Aorta (tissue), 5 donors: ENCODE results near the gene TBKBP1. TPM values are rescaled to one million over a fixed set of nuclear protein-coding genes. Genes with fewer than 3 reads are reported as not detected.

ENCODE experiments used
- ATAC-seq: fragments of 200-7000 bp; cut with Tn5 transposase; one replicate; pipeline ENCODE4 v1.9.1; 2022; ENCODE audit warnings: moderate library complexity; ENCODE audit not compliant: low FRiP score
- DNase-seq, 2 donors: peaks; one replicate each; pipeline ENCODE4 v3.0.0-alpha.2; 2020
- H3K27ac ChIP-seq, 2 donors: one replicate each; pipeline ENCODE4 v1.5.1; 2013; ENCODE audit warnings: low read length in 2 of 2, mild to moderate bottlenecking in 2 of 2, moderate library complexity in 2 of 2, control low read depth in 1 of 2, inconsistent platforms in 1 of 2, low read depth in 1 of 2
- H3K27me3 ChIP-seq, 2 donors: one replicate each; pipeline ENCODE4 v1.6.1; 2013; ENCODE audit warnings: control low read depth in 1 of 2, low read length in 1 of 2, mild to moderate bottlenecking in 1 of 2, moderate library complexity in 1 of 2; ENCODE audit not compliant: insufficient read depth in 2 of 2, control insufficient read depth in 1 of 2
- H3K36me3 ChIP-seq, 2 donors: one replicate each; pipeline ENCODE4 v1.6.1; 2013; ENCODE audit warnings: control low read depth in 1 of 2, low read length in 1 of 2, mild to moderate bottlenecking in 1 of 2; ENCODE audit not compliant: insufficient read depth in 2 of 2, control insufficient read depth in 1 of 2
- H3K4me1 ChIP-seq, 2 donors: one replicate each; pipeline ENCODE4 v1.6.1; 2013; ENCODE audit warnings: low read length in 2 of 2, control low read depth in 1 of 2, mild to moderate bottlenecking in 1 of 2, moderate library complexity in 1 of 2; ENCODE audit not compliant: insufficient read depth in 2 of 2, control insufficient read depth in 1 of 2
- H3K4me3 ChIP-seq, 2 donors: one replicate each; pipeline ENCODE4 v1.5.1; 2013; ENCODE audit warnings: low read length in 2 of 2, control low read depth in 1 of 2, mild to moderate bottlenecking in 1 of 2
- H3K9me3 ChIP-seq: one replicate; pipeline ENCODE4 v1.6.1; 2013; ENCODE audit warnings: mild to moderate bottlenecking, low read length; ENCODE audit not compliant: control insufficient read depth
- WGBS, 2 donors: extraction: QIAGEN DNeasy Blood & Tissue Kit; methylation state at CpG; one replicate each; pipeline ENCODE4 v1.1.7; 2013; 5-methylcytosine and 5-hydroxymethylcytosine counted together
- intact Hi-C, 2 donors: fragments of 100-400 bp; cut with DNase I; formaldehyde crosslinking; loops; one replicate each; pipeline versions ENCODE4 v1.14.2 to v1.15.0; 2022
- polyA plus RNA-seq, 2 donors: library from polyadenylated mRNA; stranded (reverse); fragments of 200-250 nt; gene quantifications; one replicate each; pipeline ENCODE4 v1.2.3, GENCODE V29; 2013
- total RNA-seq, 2 donors: library from RNA; stranded (reverse); fragmentation: NEBNext Ultra II Directional; extraction: Animal tissue kit (Norgen Biotek cat#: 25700); gene quantifications; one replicate each; pipeline ENCODE4 v1.2.1, GENCODE V29; 2021
- donor health status: healthy with polysubstance abuse.
- donor health status: Bipolar disorder and iron deficiency.
- donor health status: DM: no; HTN: no; CAD: no.
- donor health status: DM: no; HTN: no; CAD: no.
- donor health status: DM: yes; HTN: yes; CAD: no.

TBKBP1 gene
- total and polyA plus RNA-seq, 4 donors = 9.3 to 20.2 (median 14.7) TPM

DNA sequence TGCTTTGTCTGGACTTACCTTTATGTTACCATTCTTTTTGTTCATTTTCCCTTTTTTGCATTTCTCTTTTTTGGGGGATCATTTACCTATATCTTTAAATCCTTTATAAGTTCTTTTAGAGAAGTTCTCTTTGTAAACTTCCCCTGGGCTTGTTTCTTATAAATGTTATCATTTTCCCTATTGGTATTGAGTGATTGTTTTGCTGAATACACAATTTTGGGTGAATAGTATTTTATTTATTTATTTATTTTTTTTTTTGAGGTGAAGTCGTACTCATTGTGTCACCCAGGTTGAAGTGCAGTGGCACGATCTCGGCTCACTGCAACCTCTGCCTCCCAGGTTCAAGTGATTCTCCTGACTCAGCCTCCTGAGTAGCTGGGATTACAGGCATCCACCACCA is 57.5 kb downstream of the TBKBP1 start:
- intact Hi-C loops = no loop called here
- 83% methylated on average over 3 of the region's 3 CpGs for WGBS, 2 donors
- Histone ChIP-seq H3K4me1 (no peaks in the 10 kb centered on the region), H3K27me3 (peaks cover 0 to 3% of the 10 kb centered on the region in 2 donors), H3K4me3 (no peak overlapping the region), H3K9me3 (no peaks in the 10 kb centered on the region), H3K36me3 (no peaks in the 10 kb centered on the region), H3K27ac (no peak overlapping the region)
- DNase-seq (no peak), ATAC-seq (no peak)

DNA sequence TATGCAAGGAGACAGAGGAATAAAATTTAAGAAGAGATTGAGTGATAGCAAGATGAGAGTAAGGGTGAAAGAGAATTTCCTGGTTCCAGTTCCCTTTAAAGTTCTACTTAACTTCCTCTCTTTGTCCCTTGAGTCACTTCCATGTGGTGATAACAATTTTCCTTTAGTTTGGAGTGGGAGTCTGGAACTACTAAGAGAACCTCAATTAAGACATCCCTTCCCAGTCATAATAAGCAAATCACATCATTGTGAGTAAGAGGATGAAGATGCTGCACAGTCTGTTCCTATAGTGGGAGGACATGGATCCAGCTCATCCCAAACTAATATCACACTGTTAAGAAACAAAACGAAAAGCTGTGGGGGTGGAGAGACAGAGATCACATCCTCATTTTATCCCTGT is 63.4 kb downstream of the TBKBP1 start:
- no peak for ATAC-seq
- H3K27ac ChIP-seq = no peak overlapping the region
- H3K27me3 ChIP-seq = no peaks in the 10 kb centered on the region
- DNase-seq = no peak
- H3K4me1 ChIP-seq = no peaks in the 10 kb centered on the region
- H3K9me3 ChIP-seq = peaks cover 6% of the 10 kb centered on the region
- 38 to 40% methylated on average over 1 of the region's 1 CpG for WGBS, 2 donors
- intact Hi-C loops = no loop called here
- no peak overlapping the region for H3K4me3 ChIP-seq
- H3K36me3 ChIP-seq = no peaks in the 10 kb centered on the region

DNA sequence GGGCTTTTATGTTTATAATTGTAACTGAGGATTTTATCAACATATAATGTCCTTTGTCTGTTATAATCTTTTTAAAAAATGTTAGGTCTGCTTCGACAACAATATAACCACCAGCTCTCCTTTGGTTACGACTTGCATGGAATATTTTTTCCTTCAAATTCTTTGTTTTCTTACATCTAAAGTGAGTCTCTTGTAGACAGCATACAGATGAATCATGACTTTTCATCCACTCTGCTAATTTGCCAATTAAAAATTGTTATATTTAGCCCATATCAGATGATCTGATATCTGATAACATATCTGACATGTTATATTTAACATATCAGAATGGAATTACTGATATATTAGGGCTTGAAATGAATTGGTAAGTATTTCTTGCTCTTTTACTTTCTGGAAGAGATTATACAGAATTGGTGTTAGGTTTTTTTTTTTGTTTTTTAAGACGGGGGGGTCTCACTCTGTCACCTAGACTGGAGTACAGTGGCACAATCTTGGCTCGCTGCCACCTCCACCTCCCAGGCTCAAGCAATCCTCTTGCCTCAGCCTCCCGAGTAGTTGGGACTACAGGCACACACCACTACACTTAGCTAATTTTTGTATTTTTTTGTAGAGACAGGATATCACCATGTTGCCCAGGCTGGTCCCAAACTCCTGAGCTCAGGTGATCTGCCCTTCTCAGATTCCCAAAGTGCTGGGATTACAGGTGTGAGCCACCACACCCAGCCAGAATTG is 66.6 kb downstream of the TBKBP1 start:
- H3K9me3 ChIP-seq = peaks cover 10% of the 10 kb centered on the region
- no peak overlapping the region for H3K27ac ChIP-seq
- no peak overlapping the region for H3K4me3 ChIP-seq
- no peaks in the 10 kb centered on the region for H3K36me3 ChIP-seq
- no peaks in the 10 kb centered on the region for H3K4me1 ChIP-seq
- ATAC-seq (no peak), DNase-seq (no peak)
- intact Hi-C loops = no loop called here
- 62 to 70% methylated on average over 5 of the region's 5 CpGs for WGBS, 2 donors
- H3K27me3 ChIP-seq = peaks cover 0 to 2% of the 10 kb centered on the region in 2 donors

Other genes starting within 250 kb of the TBKBP1 start
- gene NPEPPS, start 163.1 kb upstream of the TBKBP1 start, total RNA-seq = 100 to 1,000 TPM in 1 of 2 donors, 10 to 100 TPM in 1; 99.4 to 143 TPM
- 10 to 100 TPM; 22.5 to 68.1 TPM for gene NPEPPS, start 163.1 kb upstream of the TBKBP1 start, polyA plus RNA-seq
- 100 to 1,000 TPM; 171 to 202 TPM for gene KPNB1, start 44.2 kb upstream of the TBKBP1 start, total RNA-seq
- gene KPNB1, start 44.2 kb upstream of the TBKBP1 start, polyA plus RNA-seq = 10 to 100 TPM; 39.4 to 58.9 TPM
- gene TBX21, start 39.1 kb downstream of the TBKBP1 start, total RNA-seq = under 1 TPM; 0.39 to 0.99 TPM
- gene TBX21, start 39.1 kb downstream of the TBKBP1 start, polyA plus RNA-seq = not detected
- 10 to 100 TPM; 10.7 to 21.1 TPM for gene OSBPL7, start 127.6 kb downstream of the TBKBP1 start, total RNA-seq
- gene OSBPL7, start 127.6 kb downstream of the TBKBP1 start, polyA plus RNA-seq = 10 to 100 TPM in 1 of 2 donors, 1 to 10 TPM in 1; 8.9 to 20.1 TPM
- gene MRPL10, start 137.4 kb downstream of the TBKBP1 start, total RNA-seq = 10 to 100 TPM; 21.6 to 28.6 TPM
- gene MRPL10, start 137.4 kb downstream of the TBKBP1 start, polyA plus RNA-seq = 10 to 100 TPM; 34.4 to 42.2 TPM
- gene LRRC46, start 137.5 kb downstream of the TBKBP1 start, total RNA-seq = under 1 TPM in 1 of 2 donors, not detected in 1; 0.51 TPM
- gene LRRC46, start 137.5 kb downstream of the TBKBP1 start, polyA plus RNA-seq = under 1 TPM in 1 of 2 donors, not detected in 1; 0.87 TPM
- 10 to 100 TPM; 19.3 to 37.6 TPM for gene SCRN2, start 147.1 kb downstream of the TBKBP1 start, total RNA-seq
- 10 to 100 TPM; 21.2 to 64.1 TPM for gene SCRN2, start 147.1 kb downstream of the TBKBP1 start, polyA plus RNA-seq
- under 1 TPM; 0.78 to 0.81 TPM for gene SP6, start 157.0 kb downstream of the TBKBP1 start, total RNA-seq
- under 1 TPM in 1 of 2 donors, not detected in 1; 0.25 TPM for gene SP6, start 157.0 kb downstream of the TBKBP1 start, polyA plus RNA-seq
- 10 to 100 TPM; 14.3 to 18.0 TPM for gene SP2, start 202.1 kb downstream of the TBKBP1 start, total RNA-seq
- 10 to 100 TPM in 1 of 2 donors, 1 to 10 TPM in 1; 7.5 to 12.0 TPM for gene SP2, start 202.1 kb downstream of the TBKBP1 start, polyA plus RNA-seq
- 10 to 100 TPM; 14.3 to 19.5 TPM for gene PNPO, start 247.4 kb downstream of the TBKBP1 start, total RNA-seq
- 1 to 10 TPM; 4.9 to 6.9 TPM for gene PNPO, start 247.4 kb downstream of the TBKBP1 start, polyA plus RNA-seq